Right cardiac atrium (tissue), 5 donors: ENCODE results near the gene TMEM44. TPM values are rescaled to one million over a fixed set of nuclear protein-coding genes. Genes with fewer than 3 reads are reported as not detected.
"Not testable (repeated sequence)": the region's sequence is repeated elsewhere in the genome, so short reads cannot be mapped to it uniquely, and the experiment has no call there.

Experiments used
- ATAC-seq, 2 donors: fragments of 200-7000 bp; cut with Tn5 transposase; one replicate each; pipeline versions ENCODE4 v1.8.0 to v1.9.1; 2020; ENCODE audit warnings: moderate library complexity in 2 of 2, mild to moderate bottlenecking in 1 of 2
- DNase-seq, 3 donors: peaks; one replicate each; pipeline ENCODE4 v3.0.0-alpha.2; 2020
- H3K27ac ChIP-seq: one replicate; pipeline ENCODE4 v1.5.1; 2013; ENCODE audit warnings: mild to moderate bottlenecking, low read length, control low read depth, moderate library complexity
- H3K27me3 ChIP-seq: one replicate; pipeline ENCODE4 v1.6.1; 2013; ENCODE audit not compliant: control insufficient read depth, insufficient read depth
- H3K4me1 ChIP-seq: one replicate; pipeline ENCODE4 v1.6.1; 2013; ENCODE audit warnings: low read length; ENCODE audit not compliant: control insufficient read depth, insufficient read depth
- H3K4me3 ChIP-seq: one replicate; pipeline ENCODE4 v1.5.1; 2013; ENCODE audit warnings: low read length, control low read depth
- H3K9me3 ChIP-seq: one replicate; pipeline ENCODE4 v1.6.1; 2013; ENCODE audit warnings: low read length; ENCODE audit not compliant: control insufficient read depth
- WGBS: extraction: QIAGEN DNeasy Blood & Tissue Kit; methylation state at CpG from one replicate; pipeline ENCODE4 v1.1.7; 2013; 5-methylcytosine and 5-hydroxymethylcytosine counted together
- intact Hi-C, 4 donors: fragments of 100-400 bp; cut with DNase I; formaldehyde crosslinking; loops; one replicate each; pipeline versions ENCODE4 v1.11.0 to v1.14.0; 2022 to 2023
- polyA plus RNA-seq: library from polyadenylated mRNA; stranded (reverse); fragments of 200-250 nt; gene quantifications from one replicate; pipeline ENCODE4 v1.2.3, GENCODE V29; 2013
- total RNA-seq, 4 donors: library from RNA; stranded (reverse); fragmentation: NEBNext Ultra II Directional; extraction: Animal tissue kit (Norgen Biotek cat#: 25700); gene quantifications; one replicate each; pipeline ENCODE4 v1.2.1, GENCODE V29; 2021
- donor health status: healthy with polysubstance abuse.
- donor health status: DM: no; HTN: yes; CAD: no.
- donor health status: DM: no; HTN: no; CAD: no.
- donor health status: DM: no; HTN: yes; CAD: no; lungs with severe emphysema.
- donor health status: DM: yes; HTN: yes; CAD: no.

Gene TMEM44
- total and polyA plus RNA-seq, 5 donors: 5.1 to 11.3 (median 7.6) TPM

GRCh38 chr3:194642769-194643168 lies 9.6 kb upstream of the TMEM44 start:
- peaks cover 2% of the 10 kb centered on the region for H3K4me1 ChIP-seq
- H3K4me3 ChIP-seq: no peak overlapping the region
- intact Hi-C loops: no loop called here
- no peaks in the 10 kb centered on the region for H3K9me3 ChIP-seq
- 76% methylated on average over 2 of the region's 2 CpGs for WGBS
- DNase-seq (no peak), ATAC-seq (no peak)
- no peak overlapping the region for H3K27ac ChIP-seq
- H3K27me3 ChIP-seq: no peaks in the 10 kb centered on the region

- Histone ChIP-seq H3K4me1 (peaks cover 4% of the 10 kb centered on the region), H3K27me3 (no peaks in the 10 kb centered on the region), H3K9me3 (no peaks in the 10 kb centered on the region), H3K4me3 (no peak overlapping the region), H3K27ac (peak overlapping the region; percentile 78)
- WGBS: 81% methylated on average over 7 of the region's 7 CpGs
- ATAC-seq: peak in 1 of 2 donors; percentile 19
- DNase-seq: no peak
- intact Hi-C loops: no loop called here
These were observed 7.6 kb upstream of the TMEM44 start for GRCh38 chr3:194640829-194641228.

- intact Hi-C loops: no loop called here
- 92% methylated on average over 10 of the region's 10 CpGs for whole genome bisulfite sequencing
- Histone ChIP-seq H3K4me3 (no peak overlapping the region), H3K4me1 (peaks cover 4% of the 10 kb centered on the region), H3K27ac (no peak overlapping the region), H3K27me3 (no peaks in the 10 kb centered on the region), H3K9me3 (no peaks in the 10 kb centered on the region)
- ATAC-seq (no peak), DNase-seq (no peak)
These were observed 5.9 kb upstream of the TMEM44 start for GRCh38 chr3:194638991-194639605.

- ATAC-seq: no peak
- H3K4me1 ChIP-seq: peaks cover 4% of the 10 kb centered on the region
- no peak overlapping the region for H3K27ac ChIP-seq
- no peak overlapping the region for H3K4me3 ChIP-seq
- no peaks in the 10 kb centered on the region for H3K9me3 ChIP-seq
- H3K27me3 ChIP-seq: no peaks in the 10 kb centered on the region
- WGBS: 91% methylated on average over 22 of the region's 22 CpGs
- no peak for DNase-seq
- intact Hi-C loops: no loop called here
These were observed 4.6 kb upstream of the TMEM44 start for GRCh38 chr3:194637541-194638400.

- WGBS: 55% methylated on average over 3 of the region's 3 CpGs
- no peak for DNase-seq
These were observed 3.8 kb upstream of the TMEM44 start for GRCh38 chr3:194637066-194637465.

GRCh38 chr3:194632809-194633348 lies 340 bp downstream of the TMEM44 start:
- no peaks in the 10 kb centered on the region for H3K9me3 ChIP-seq
- H3K27me3 ChIP-seq: no peaks in the 10 kb centered on the region
- peaks cover 5% of the 10 kb centered on the region for H3K4me1 ChIP-seq
- H3K27ac ChIP-seq: peak overlapping the region; percentile 69
- ATAC-seq (peak; percentile 52 to 63), DNase-seq (peak; percentile 65 to 78 (median 77))
- peak overlapping the region; percentile 64 for H3K4me3 ChIP-seq
- intact Hi-C loops: no loop called here
- WGBS: 2% methylated on average over 56 of the region's 56 CpGs

More at GRCh38 chr3:194637066-194637465, 3.8 kb upstream of the TMEM44 start:
- H3K27ac ChIP-seq: no peak overlapping the region
- peaks cover 4% of the 10 kb centered on the region for H3K4me1 ChIP-seq
- no peaks in the 10 kb centered on the region for H3K9me3 ChIP-seq
- no peaks in the 10 kb centered on the region for H3K27me3 ChIP-seq
- intact Hi-C loops: no loop called here
- no peak overlapping the region for H3K4me3 ChIP-seq
- no peak for ATAC-seq

- intact Hi-C loops: no loop called here
- Histone ChIP-seq H3K9me3 (no peaks in the 10 kb centered on the region), H3K27ac (peak overlapping the region; percentile 69), H3K4me3 (peak overlapping the region; percentile 64), H3K27me3 (no peaks in the 10 kb centered on the region), H3K4me1 (peaks cover 5% of the 10 kb centered on the region)
- ATAC-seq (peak in 1 of 2 donors; percentile 2), DNase-seq (no peak)
- WGBS: 62% methylated on average over 11 of the region's 11 CpGs
These were observed 902 bp downstream of the TMEM44 start for GRCh38 chr3:194632226-194632808.

GRCh38 chr3:194631696-194632095 lies 1.5 kb downstream of the TMEM44 start:
- DNase-seq: no peak
- H3K27ac ChIP-seq: no peak overlapping the region
- no peaks in the 10 kb centered on the region for H3K9me3 ChIP-seq
- H3K27me3 ChIP-seq: no peaks in the 10 kb centered on the region
- intact Hi-C loops: no loop called here
- no peak overlapping the region for H3K4me3 ChIP-seq
- peaks cover 3% of the 10 kb centered on the region for H3K4me1 ChIP-seq
- WGBS: 96% methylated on average over 4 of the region's 4 CpGs
- ATAC-seq: no peak

GRCh38 chr3:194630681-194631080 lies 2.5 kb downstream of the TMEM44 start:
- ATAC-seq, DNase-seq, H3K27ac ChIP-seq, H3K27me3 ChIP-seq, H3K4me1 ChIP-seq, intact Hi-C loops, H3K4me3 ChIP-seq, H3K9me3 ChIP-seq: not testable (repeated sequence)
- 95% methylated on average over 29 of the region's 29 CpGs for WGBS

GRCh38 chr3:194624956-194625355 lies 8.3 kb downstream of the TMEM44 start:
- Histone ChIP-seq H3K4me3 (no peak overlapping the region), H3K27ac (no peak overlapping the region), H3K27me3 (no peaks in the 10 kb centered on the region), H3K9me3 (no peaks in the 10 kb centered on the region), H3K4me1 (no peaks in the 10 kb centered on the region)
- 96% methylated on average over 6 of the region's 6 CpGs for WGBS
- ATAC-seq: no peak
- intact Hi-C loops: no loop called here
- DNase-seq: no peak
